ENCODE results near the gene MAPT. TPM values are rescaled to one million over a fixed set of nuclear protein-coding genes. Genes with fewer than 3 reads are reported as not detected.
A peak's percentile ranks its signal among the peaks of the same experiment; 100 is the strongest.
"Not testable (repeated sequence)": the region's sequence is repeated elsewhere in the genome, so short reads cannot be mapped to it uniquely, and the experiment has no call there.

MAPT gene
- total RNA-seq, 1 donor from 2014 or later = 0.28 TPM

GRCh38 chr17:46001390-46002310 lies 107.3 kb downstream of the MAPT start:
- Mint-ChIP-seq H3K36me3 (ENCODE audit: low read depth, unreplicated experiment) (no peaks in the 10 kb centered on the region), H3K9me3 (ENCODE audit: unreplicated experiment) (no peaks in the 10 kb centered on the region), H3K27me3 (ENCODE audit: unreplicated experiment) (peaks cover 6% of the 10 kb centered on the region), H3K4me1 (ENCODE audit: unreplicated experiment) (peaks cover 6% of the 10 kb centered on the region), H3K27ac (ENCODE audit: unreplicated experiment) (no peak overlapping the region), H3K4me3 (ENCODE audit: unreplicated experiment) (no peak overlapping the region)
- no peak for TF ChIP-seq CTCF (IDR thresholded peaks at IDR 0.05; ENCODE audit: unreplicated experiment)
- no peak for DNase-seq (ENCODE audit: low spot score)

- TF ChIP-seq CTCF (IDR thresholded peaks at IDR 0.05; ENCODE audit: unreplicated experiment) = peak; percentile 95
- DNase-seq (ENCODE audit: low spot score) = peak; percentile 80
- Mint-ChIP-seq H3K9me3 (ENCODE audit: unreplicated experiment) (no peaks in the 10 kb centered on the region), H3K27ac (ENCODE audit: unreplicated experiment) (no peak overlapping the region), H3K4me3 (ENCODE audit: unreplicated experiment) (no peak overlapping the region), H3K4me1 (ENCODE audit: unreplicated experiment) (peaks cover 6% of the 10 kb centered on the region), H3K27me3 (ENCODE audit: unreplicated experiment) (peaks cover 6% of the 10 kb centered on the region), H3K36me3 (ENCODE audit: low read depth, unreplicated experiment) (no peaks in the 10 kb centered on the region)
These were observed 108.1 kb downstream of the MAPT start for GRCh38 chr17:46002311-46002972.

- Mint-ChIP-seq H3K4me1 (ENCODE audit: unreplicated experiment) (peaks cover 6% of the 10 kb centered on the region), H3K27me3 (ENCODE audit: unreplicated experiment) (peaks cover 6% of the 10 kb centered on the region), H3K9me3 (ENCODE audit: unreplicated experiment) (no peaks in the 10 kb centered on the region), H3K4me3 (ENCODE audit: unreplicated experiment) (no peak overlapping the region), H3K27ac (ENCODE audit: unreplicated experiment) (no peak overlapping the region), H3K36me3 (ENCODE audit: low read depth, unreplicated experiment) (no peaks in the 10 kb centered on the region)
- DNase-seq (ENCODE audit: low spot score) = no peak
- no peak for TF ChIP-seq CTCF (IDR thresholded peaks at IDR 0.05; ENCODE audit: unreplicated experiment)
These were observed 108.6 kb downstream of the MAPT start for GRCh38 chr17:46002973-46003316.

GRCh38 chr17:46003907-46004748 lies 109.8 kb downstream of the MAPT start:
- no peak overlapping the region for H3K27ac Mint-ChIP-seq (ENCODE audit: unreplicated experiment)
- peaks cover 6% of the 10 kb centered on the region for H3K27me3 Mint-ChIP-seq (ENCODE audit: unreplicated experiment)
- H3K9me3 Mint-ChIP-seq (ENCODE audit: unreplicated experiment) = no peaks in the 10 kb centered on the region
- H3K36me3 Mint-ChIP-seq (ENCODE audit: low read depth, unreplicated experiment) = no peaks in the 10 kb centered on the region
- no peak for TF ChIP-seq CTCF (IDR thresholded peaks at IDR 0.05; ENCODE audit: unreplicated experiment)
- DNase-seq (ENCODE audit: low spot score) = no peak
- H3K4me3 Mint-ChIP-seq (ENCODE audit: unreplicated experiment) = no peak overlapping the region
- H3K4me1 Mint-ChIP-seq (ENCODE audit: unreplicated experiment) = peaks cover 6% of the 10 kb centered on the region

GRCh38 chr17:46006082-46006481 lies 111.7 kb downstream of the MAPT start:
- DNase-seq (ENCODE audit: low spot score); H3K36me3 Mint-ChIP-seq (ENCODE audit: low read depth, unreplicated experiment); H3K4me3 Mint-ChIP-seq (ENCODE audit: unreplicated experiment); H3K4me1 Mint-ChIP-seq (ENCODE audit: unreplicated experiment); H3K27me3 Mint-ChIP-seq (ENCODE audit: unreplicated experiment); H3K27ac Mint-ChIP-seq (ENCODE audit: unreplicated experiment); H3K9me3 Mint-ChIP-seq (ENCODE audit: unreplicated experiment): not testable (repeated sequence)
